Measurements from ENCODE around the gene PIMREG.
A peak's percentile ranks its signal among the peaks of the same experiment; 100 is the strongest.

The PIMREG gene

DNA sequence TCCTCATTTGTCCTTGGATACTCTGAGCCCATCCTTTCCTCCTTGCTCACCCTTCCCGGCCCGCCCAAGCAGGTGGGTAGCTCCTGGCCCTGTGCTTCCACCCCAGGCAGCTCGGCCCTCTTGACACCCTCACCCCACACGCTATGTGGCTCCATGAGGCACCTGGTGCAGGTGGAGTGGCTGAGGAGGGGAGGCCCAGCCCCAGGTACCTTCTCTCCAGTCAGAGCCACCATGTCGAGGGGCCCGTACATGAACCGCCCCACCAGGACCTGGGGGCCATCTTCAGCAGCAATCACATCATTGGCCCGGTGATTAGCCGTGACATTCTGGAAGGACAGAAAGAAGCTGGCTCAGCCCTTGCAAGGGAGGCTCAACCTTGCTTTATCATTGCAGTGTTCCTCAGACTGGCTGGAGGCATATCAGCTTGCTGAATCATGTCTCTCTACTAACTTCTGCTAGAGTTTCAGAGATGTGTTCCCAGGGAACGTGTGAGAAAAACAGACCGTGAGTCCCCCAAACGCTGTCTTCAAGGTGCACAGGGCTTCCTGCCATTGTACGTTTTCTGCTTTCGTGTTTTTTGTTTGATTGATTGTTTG is 20.3 kb downstream of the PIMREG start (continued):
- no peak for TF ChIP-seq MZF1 (tag by site-specific recombination; IDR thresholded peaks at IDR 0.05; ENCODE audit: borderline replicate concordance)
- TF ChIP-seq ZNF776 (tag by site-specific recombination; IDR thresholded peaks at IDR 0.05; ENCODE audit: borderline replicate concordance): no peak
- TF ChIP-seq ZNF138 (tag by site-specific recombination; IDR thresholded peaks at IDR 0.05; ENCODE audit: borderline replicate concordance): no peak
- TF ChIP-seq ZNF707 (tag by site-specific recombination; IDR thresholded peaks at IDR 0.05): no peak
- no peak for TF ChIP-seq ZNF423 (tag by site-specific recombination; IDR thresholded peaks at IDR 0.05)

DNA sequence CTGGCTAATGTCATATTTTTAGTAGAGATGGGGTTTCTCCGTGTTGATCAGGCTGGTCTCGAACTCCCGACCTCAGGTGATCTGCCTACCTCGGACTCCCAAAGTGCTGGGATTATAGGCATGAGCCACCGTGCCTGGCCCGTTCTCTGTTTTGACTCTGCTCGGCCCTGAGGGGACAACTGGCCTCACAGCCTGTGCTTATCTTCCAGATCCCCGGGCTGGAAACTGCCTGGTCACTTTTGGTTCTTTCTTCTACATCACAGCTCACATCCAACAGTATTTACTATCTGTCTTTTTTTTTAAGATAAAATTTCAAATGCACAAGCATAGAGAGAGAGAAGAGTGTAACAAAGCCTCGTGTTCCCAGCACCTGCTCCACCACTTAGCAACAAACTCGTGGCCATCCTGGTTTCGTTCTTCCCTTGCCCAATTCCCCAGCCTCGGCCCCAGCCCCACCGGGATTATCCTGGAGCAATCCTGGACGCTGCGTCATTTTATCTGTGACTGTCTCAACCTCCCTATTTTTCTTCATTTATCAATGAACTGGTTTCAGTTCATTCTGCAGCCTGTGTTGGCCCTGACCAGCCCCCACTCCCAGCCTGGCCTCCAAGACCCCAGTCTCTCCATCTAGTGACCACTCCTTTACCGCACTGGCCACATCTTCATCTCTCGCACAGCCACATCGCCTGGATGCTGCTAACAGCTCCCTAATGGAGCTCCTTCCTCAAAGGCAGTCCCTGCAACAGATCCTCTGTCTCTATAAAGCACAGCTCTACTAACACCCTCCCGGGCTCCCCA is 21.1 kb downstream of the PIMREG start:
- Histone ChIP-seq H3K9me3 (ENCODE audit: control insufficient read depth, insufficient read depth, low read depth, low read length) (no peaks in the 10 kb centered on the region), H3K27ac (ENCODE audit: extremely low read depth, low read depth, low read length) (no peak overlapping the region), H3K4me1 (ENCODE audit: control insufficient read depth, insufficient read depth, low read length) (no peaks in the 10 kb centered on the region), H3K36me3 (ENCODE audit: control insufficient read depth in 2 of 2, insufficient read depth in 1 of 2, low read length in 2 of 2) (no peaks in the 10 kb centered on the region), H3K4me3 (ENCODE audit: low read depth, low read length) (no peak overlapping the region)
- CTCF ChIA-PET: interaction anchor here (0.7 kb wide), 1 partner anchor 237 kb away, joined by 4 read pairs; no protein-coding TSS in a partner anchor
- no peak for TF ChIP-seq ZNF24 (tag by site-specific recombination; IDR thresholded peaks at IDR 0.05)
- TF ChIP-seq ZNF341 (tag by site-specific recombination; IDR thresholded peaks at IDR 0.05; ENCODE audit: low read depth): no peak
- TF ChIP-seq SP2 (tag by site-specific recombination; IDR thresholded peaks at IDR 0.05): no peak
- no peak for TF ChIP-seq ZBTB21 (tag by site-specific recombination; IDR thresholded peaks at IDR 0.05)
- POLR2A ChIA-PET: interaction anchor here (0.7 kb wide), 1 partner anchor 18 kb away, joined by 3 read pairs; no protein-coding TSS in a partner anchor

DNA sequence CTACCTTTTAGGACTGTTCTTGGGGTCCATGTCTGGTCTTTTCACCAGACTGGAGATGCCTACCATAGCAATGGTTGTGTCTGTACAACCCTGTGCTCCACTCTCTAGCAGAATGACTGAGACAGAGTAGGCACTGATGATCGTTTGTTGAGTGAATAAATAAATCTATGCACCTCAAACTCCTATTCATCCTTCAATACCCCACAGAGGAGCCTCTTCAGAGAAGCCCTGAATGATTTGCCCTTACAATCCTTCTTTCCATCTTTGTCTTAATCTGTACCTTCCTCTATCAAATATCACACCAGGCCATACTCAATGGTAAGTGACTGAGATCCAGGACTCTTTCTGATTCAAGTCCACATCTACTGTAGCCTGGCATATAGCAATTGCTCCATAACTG is 23.3 kb downstream of the PIMREG start:
- CTCF ChIA-PET: no interaction called here
- TF ChIP-seq ZNF776 (tag by site-specific recombination; IDR thresholded peaks at IDR 0.05; ENCODE audit: borderline replicate concordance) (no peak), MEIS1 (CRISPR knock-in tag; IDR thresholded peaks at IDR 0.05; ENCODE audit: borderline replicate concordance) (no peak), ZFP3 (tag by site-specific recombination; IDR thresholded peaks at IDR 0.05; ENCODE audit: low read depth) (peak; percentile 82)
- no peak overlapping the region for H3K4me3 ChIP-seq (ENCODE audit: low read depth, low read length)
- H3K27ac ChIP-seq (ENCODE audit: extremely low read depth, low read depth, low read length): no peak overlapping the region
- peaks cover 3% of the 10 kb centered on the region; the same call in 1 of the 2 replicates for H3K4me1 ChIP-seq (ENCODE audit: control insufficient read depth, insufficient read depth, low read length)
- no peaks in the 10 kb centered on the region for H3K9me3 ChIP-seq (ENCODE audit: control insufficient read depth, insufficient read depth, low read depth, low read length)
- no peaks in the 10 kb centered on the region for H3K36me3 ChIP-seq (ENCODE audit: control insufficient read depth in 2 of 2, insufficient read depth in 1 of 2, low read length in 2 of 2)
- POLR2A ChIA-PET: no interaction called here

DNA sequence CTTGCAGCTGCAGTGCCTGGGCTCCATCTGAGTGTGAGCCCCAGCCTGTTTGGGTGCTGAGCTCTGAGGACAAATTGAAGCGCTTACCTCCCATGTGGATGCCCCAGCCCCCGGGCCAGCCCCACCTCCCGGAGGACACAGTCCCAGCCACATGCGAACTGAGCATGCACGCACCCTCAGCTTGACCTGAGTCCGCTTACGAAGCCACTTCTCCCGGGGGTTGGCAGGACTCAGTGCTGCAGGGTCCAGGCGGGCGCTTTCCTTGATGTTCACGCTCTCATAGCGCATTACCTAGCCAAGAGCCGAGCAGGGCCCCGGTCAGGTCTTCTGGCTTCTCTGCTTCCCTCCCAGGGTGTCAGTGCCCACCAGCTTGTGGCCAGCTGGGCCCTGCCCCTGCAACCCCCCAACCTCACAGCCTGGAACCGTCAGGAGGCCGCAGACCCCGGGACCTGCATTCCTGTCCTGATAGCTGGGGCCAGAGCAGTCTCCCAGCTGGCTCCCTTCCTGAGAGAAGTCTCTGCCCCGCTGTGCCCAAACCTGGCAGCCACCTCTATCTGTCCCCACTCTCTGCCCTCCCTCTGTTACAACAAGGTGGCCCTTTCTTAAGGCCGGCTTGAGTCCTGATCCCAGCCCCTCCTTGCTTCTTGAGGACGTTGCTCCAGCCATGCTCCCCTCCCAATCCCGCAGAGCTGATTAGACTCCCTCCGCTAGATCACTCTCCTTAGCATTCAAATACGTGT is 24.0 kb downstream of the PIMREG start:
- H3K27ac ChIP-seq (ENCODE audit: extremely low read depth, low read depth, low read length): no peak overlapping the region
- POLR2A ChIA-PET: no interaction called here
- peaks cover 3% of the 10 kb centered on the region; the same call in 1 of the 2 replicates for H3K4me1 ChIP-seq (ENCODE audit: control insufficient read depth, insufficient read depth, low read length)
- no peak for TF ChIP-seq ZNF324 (tag by site-specific recombination; IDR thresholded peaks at IDR 0.05)
- TF ChIP-seq ZNF701 (tag by site-specific recombination; IDR thresholded peaks at IDR 0.05): no peak
- TF ChIP-seq ZNF510 (tag by site-specific recombination; IDR thresholded peaks at IDR 0.05; ENCODE audit: insufficient replicate concordance): no peak
- TF ChIP-seq ZSCAN16 (tag by site-specific recombination; IDR thresholded peaks at IDR 0.05): no peak
- no peak for TF ChIP-seq TRIM28 (IDR thresholded peaks at IDR 0.05; ENCODE audit: borderline replicate concordance, low read length)
- no peaks in the 10 kb centered on the region for H3K36me3 ChIP-seq (ENCODE audit: control insufficient read depth in 2 of 2, insufficient read depth in 1 of 2, low read length in 2 of 2)
- H3K4me3 ChIP-seq (ENCODE audit: low read depth, low read length): no peak overlapping the region
- H3K9me3 ChIP-seq (ENCODE audit: control insufficient read depth, insufficient read depth, low read depth, low read length): no peaks in the 10 kb centered on the region
- CTCF ChIA-PET: no interaction called here

Measured in HEK293 (cell line).